Natural killer cell (primary cell): Measurements from ENCODE around the gene AURKB. TPM values are rescaled to one million over a fixed set of nuclear protein-coding genes. Genes with fewer than 3 reads are reported as not detected.

Source experiments
- ATAC-seq, 3 donors: fragments of 150-1000 bp in 2 of 3; fragments of 200-7000 bp in 1 of 3; cut with Tn5 transposase; 1 replicate in 1 of 3; 2 replicates in 2 of 3; pipeline ENCODE4 v1.10.0; 2021; ENCODE audit warnings: mild to moderate bottlenecking in 2 of 3, moderate library complexity in 2 of 3
- DNase-seq, 2 donors: peaks; one replicate each; pipeline versions ENCODE4 v3.0.0 to v3.0.0-alpha.2; 2013 to 2021; ENCODE audit warnings: mixed read lengths in 1 of 2
- H3K27ac ChIP-seq: one replicate; pipeline ENCODE4 v1.5.1; 2013; ENCODE audit warnings: mild to moderate bottlenecking, low read length
- H3K27me3 ChIP-seq: one replicate; pipeline ENCODE4 v1.6.1; 2013; ENCODE audit warnings: low read length; ENCODE audit not compliant: control insufficient read depth, insufficient read depth
- H3K36me3 ChIP-seq: one replicate; pipeline ENCODE4 v1.6.1; 2013; ENCODE audit warnings: low read length; ENCODE audit not compliant: control insufficient read depth, insufficient read depth
- H3K4me1 ChIP-seq: one replicate; pipeline ENCODE4 v1.6.1; 2013; ENCODE audit warnings: low read length; ENCODE audit not compliant: control insufficient read depth, insufficient read depth
- H3K4me3 ChIP-seq: one replicate; pipeline ENCODE4 v1.5.1; 2013; ENCODE audit warnings: low read length
- H3K9me3 ChIP-seq: one replicate; pipeline ENCODE4 v1.6.1; 2013; ENCODE audit warnings: low read length; ENCODE audit not compliant: control insufficient read depth, insufficient read depth
- H3K27ac Mint-ChIP-seq, 2 donors: one replicate each; pipeline ENCODE4 v1.8.0; 2022; ENCODE audit warnings: mild to moderate bottlenecking in 2 of 2, mixed read lengths in 2 of 2, moderate library complexity in 1 of 2
- H3K27me3 Mint-ChIP-seq, 2 donors: one replicate each; pipeline ENCODE4 v1.8.0; 2022; ENCODE audit warnings: low read depth in 2 of 2, mixed read lengths in 2 of 2
- H3K36me3 Mint-ChIP-seq: one replicate; pipeline ENCODE4 v1.8.0; 2022; ENCODE audit warnings: mixed read lengths
- H3K4me1 Mint-ChIP-seq, 2 donors: one replicate each; pipeline ENCODE4 v1.8.0; 2022; ENCODE audit warnings: mixed read lengths in 2 of 2
- H3K4me3 Mint-ChIP-seq: one replicate; pipeline ENCODE4 v1.8.0; 2022; ENCODE audit warnings: mild to moderate bottlenecking, moderate library complexity, mixed read lengths
- H3K9me3 Mint-ChIP-seq, 2 donors: one replicate each; pipeline ENCODE4 v1.8.0; 2022; ENCODE audit warnings: mixed read lengths in 2 of 2
- whole genome bisulfite sequencing: methylation state at CpG from one replicate; pipeline ENCODE4 v1.1.7; 2013; ENCODE audit warnings: missing lambda C conversion rate; ENCODE audit not compliant: insufficient coverage; 5-methylcytosine and 5-hydroxymethylcytosine counted together
- intact Hi-C: fragments of 100-400 bp; cut with micrococcal nuclease; formaldehyde crosslinking; loops from one replicate; pipeline ENCODE4 v1.14.2; 2022
- total RNA-seq, 4 donors: library from RNA; stranded (reverse); fragments of 120-200 nt in 1 of 4; gene quantifications; one replicate each; pipeline versions ENCODE4 v1.2.3 to v1.2.4, GENCODE V29; 2013 to 2022
- TF ChIP-seq, protein P1 (sequence below): fragments of 200-600 bp; IDR thresholded peaks from one replicate; pipeline ENCODE4 v1.8.0; 2022; ENCODE audit warnings: antibody characterized with exemption

The AURKB gene
- total RNA-seq, 3 donors from 2014 or later (not counting 1 experiment from before 2014, with no cell fraction given): 2.1 to 4.8 (median 4.1) TPM

DNA sequence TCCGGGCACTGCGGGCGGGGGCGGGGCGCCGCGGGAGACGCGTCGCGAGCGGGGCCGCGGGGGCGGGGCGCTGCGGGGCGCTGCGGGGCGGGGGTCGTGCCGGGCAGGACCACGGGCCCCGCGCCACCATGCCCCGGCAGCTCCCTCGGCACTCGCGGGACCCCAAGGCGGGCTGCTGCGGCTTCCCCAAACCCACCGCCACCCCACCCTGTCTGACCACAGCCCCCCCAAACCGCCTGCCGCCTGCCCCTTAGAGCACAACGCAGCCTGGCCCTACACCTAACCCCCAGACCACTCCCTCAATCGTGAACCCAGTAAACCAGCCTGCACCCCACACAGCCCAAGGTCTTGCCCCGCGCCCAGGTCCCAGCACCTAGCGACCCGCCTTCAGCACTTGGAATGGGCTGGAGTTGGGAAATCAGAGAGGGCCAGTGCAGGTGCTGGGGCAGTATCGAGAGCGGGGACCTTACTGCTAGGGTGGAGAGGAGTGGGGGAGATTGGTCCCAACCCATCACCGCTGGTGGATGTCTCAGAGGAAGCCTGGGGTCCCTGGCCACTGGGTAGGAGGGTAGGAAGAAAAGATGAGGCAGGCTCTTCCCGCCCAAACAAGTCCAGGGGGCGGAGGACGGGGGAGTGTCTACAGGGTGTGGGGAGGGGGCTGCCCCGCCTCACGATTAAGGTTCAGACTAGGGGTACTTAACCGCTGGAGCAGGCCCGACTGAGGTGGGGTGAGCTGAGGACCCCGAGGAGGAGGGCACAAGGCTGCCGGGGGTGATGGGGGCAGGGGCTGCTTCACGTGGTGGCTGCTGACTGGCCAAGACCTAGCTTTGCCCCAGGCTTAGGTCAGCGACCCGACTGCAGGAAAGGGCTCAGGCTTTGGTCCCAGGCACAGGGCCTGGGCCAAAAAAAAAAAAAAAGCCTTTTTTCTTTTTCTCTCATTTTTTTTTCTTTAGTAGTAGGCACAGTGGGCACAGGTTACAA, 47.1 kb downstream of the AURKB start:
- Histone ChIP-seq H3K27me3 (no peaks in the 10 kb centered on the region), H3K36me3 (peaks cover 27% of the 10 kb centered on the region), H3K4me3 (peak overlapping the region; percentile 53), H3K4me1 (peaks cover 64% of the 10 kb centered on the region), H3K27ac (peak overlapping the region; percentile 94), H3K9me3 (no peaks in the 10 kb centered on the region)
- Mint-ChIP-seq H3K9me3 (no peaks in the 10 kb centered on the region), H3K4me3 (peak overlapping the region; percentile 91), H3K27ac (no peak overlapping the region), H3K36me3 (no peaks in the 10 kb centered on the region), H3K27me3 (no peaks in the 10 kb centered on the region), H3K4me1 (peaks cover 45 to 63% of the 10 kb centered on the region in 2 donors)
- 15% methylated on average over 52 of the region's 55 CpGs for WGBS
- TF ChIP-seq, protein P1, sequence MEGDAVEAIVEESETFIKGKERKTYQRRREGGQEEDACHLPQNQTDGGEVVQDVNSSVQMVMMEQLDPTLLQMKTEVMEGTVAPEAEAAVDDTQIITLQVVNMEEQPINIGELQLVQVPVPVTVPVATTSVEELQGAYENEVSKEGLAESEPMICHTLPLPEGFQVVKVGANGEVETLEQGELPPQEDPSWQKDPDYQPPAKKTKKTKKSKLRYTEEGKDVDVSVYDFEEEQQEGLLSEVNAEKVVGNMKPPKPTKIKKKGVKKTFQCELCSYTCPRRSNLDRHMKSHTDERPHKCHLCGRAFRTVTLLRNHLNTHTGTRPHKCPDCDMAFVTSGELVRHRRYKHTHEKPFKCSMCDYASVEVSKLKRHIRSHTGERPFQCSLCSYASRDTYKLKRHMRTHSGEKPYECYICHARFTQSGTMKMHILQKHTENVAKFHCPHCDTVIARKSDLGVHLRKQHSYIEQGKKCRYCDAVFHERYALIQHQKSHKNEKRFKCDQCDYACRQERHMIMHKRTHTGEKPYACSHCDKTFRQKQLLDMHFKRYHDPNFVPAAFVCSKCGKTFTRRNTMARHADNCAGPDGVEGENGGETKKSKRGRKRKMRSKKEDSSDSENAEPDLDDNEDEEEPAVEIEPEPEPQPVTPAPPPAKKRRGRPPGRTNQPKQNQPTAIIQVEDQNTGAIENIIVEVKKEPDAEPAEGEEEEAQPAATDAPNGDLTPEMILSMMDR: no peak
- ATAC-seq: peak; percentile 10 to 21 (median 12)
- intact Hi-C loops: no loop called here
- peak in 1 of 2 donors; percentile 47 for DNase-seq

- H3K36me3 Mint-ChIP-seq: no peaks in the 10 kb centered on the region
- Histone ChIP-seq H3K4me1 (peaks cover 72% of the 10 kb centered on the region), H3K27me3 (no peaks in the 10 kb centered on the region), H3K4me3 (peak within 1 kb of the TSS; percentile 100), H3K27ac (peak within 1 kb of the TSS; percentile 100), H3K36me3 (peaks cover 28% of the 10 kb centered on the region), H3K9me3 (no peaks in the 10 kb centered on the region)
- ATAC-seq (peak; percentile 57 to 80 (median 76)), DNase-seq (peak; percentile 92)
- H3K27me3 Mint-ChIP-seq: no peaks in the 10 kb centered on the region
- TF ChIP-seq, protein P1: no peak
- H3K27ac Mint-ChIP-seq: no peak within 1 kb of the TSS
- peaks cover 47 to 65% of the 10 kb centered on the region in 2 donors for H3K4me1 Mint-ChIP-seq
- WGBS: under 1% methylated on average over 75 of the region's 75 CpGs
- H3K9me3 Mint-ChIP-seq: no peaks in the 10 kb centered on the region
- intact Hi-C loops: no loop called here
- H3K4me3 Mint-ChIP-seq: peak within 1 kb of the TSS; percentile 91
These were observed 48.0 kb downstream of the AURKB start, which contains the start of gene VAMP2 for GRCh38 chr17:8162233-8162996. TSS of gene VAMP2 (minus strand) at chr17:8162948. CDS start at chr17:8162879, 69 bp downstream.

DNA sequence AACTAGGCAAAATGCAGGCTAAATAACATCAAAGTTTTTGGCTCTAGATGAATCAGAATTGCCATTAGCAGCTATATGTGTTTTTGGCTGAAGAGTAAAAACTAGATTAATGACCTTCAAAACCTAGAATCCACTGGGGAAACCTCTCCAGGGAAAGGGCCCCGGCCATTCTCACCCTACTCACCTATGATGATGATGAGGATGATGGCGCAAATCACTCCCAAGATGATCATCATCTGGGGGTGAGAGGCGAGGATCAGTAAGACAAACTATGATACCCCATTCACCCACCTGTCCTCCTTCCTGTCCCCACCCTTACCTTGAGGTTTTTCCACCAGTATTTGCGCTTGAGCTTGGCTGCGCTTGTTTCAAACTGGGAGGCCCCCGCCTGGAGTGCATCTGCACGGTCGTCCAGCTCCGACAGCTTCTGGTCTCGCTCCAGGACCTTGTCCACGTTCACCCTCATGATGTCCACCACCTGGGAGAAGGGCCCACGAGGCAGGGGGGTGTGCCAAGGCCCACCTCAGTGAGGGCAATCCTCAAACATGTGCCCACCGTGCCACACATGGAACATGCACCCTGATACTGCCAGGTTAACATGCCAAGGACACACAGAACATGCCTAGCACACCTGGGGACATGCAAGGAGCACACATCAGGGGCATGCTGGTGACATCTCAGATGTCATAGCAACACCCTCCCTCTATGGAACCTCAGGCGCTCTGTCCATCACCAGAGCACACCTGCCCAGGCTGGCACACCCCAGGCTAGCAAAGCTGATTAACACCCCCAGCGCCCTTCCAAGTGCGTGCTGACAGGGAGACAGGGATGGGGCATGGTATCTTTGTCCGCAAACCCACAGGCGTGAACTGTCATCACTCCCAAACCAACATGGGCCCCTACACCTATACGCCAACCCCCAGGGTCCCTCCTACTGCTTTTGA, 48.8 kb downstream of the AURKB start:
- Mint-ChIP-seq H3K27ac (no peak overlapping the region), H3K9me3 (no peaks in the 10 kb centered on the region), H3K27me3 (no peaks in the 10 kb centered on the region), H3K4me3 (peak overlapping the region; percentile 82), H3K36me3 (no peaks in the 10 kb centered on the region), H3K4me1 (peaks cover 47 to 65% of the 10 kb centered on the region in 2 donors)
- Histone ChIP-seq H3K4me1 (peaks cover 80% of the 10 kb centered on the region), H3K36me3 (peaks cover 28% of the 10 kb centered on the region), H3K27ac (peak overlapping the region; percentile 100), H3K27me3 (no peaks in the 10 kb centered on the region), H3K9me3 (no peaks in the 10 kb centered on the region), H3K4me3 (peak overlapping the region; percentile 100)
- WGBS: 67% methylated on average over 19 of the region's 19 CpGs
- intact Hi-C loops: no loop called here
- DNase-seq (peak in 1 of 2 donors; percentile 45), ATAC-seq (no peak)
- TF ChIP-seq, protein P1: no peak
